ENCODE measurements around the gene KCNIP1.

Gene KCNIP1

GRCh38 chr5:170496662-170497028 is 7.2 kb upstream of the KCNIP1 start:
- no peak for TF ChIP-seq POLR2A (IDR thresholded peaks at IDR 0.05; ENCODE audit: extremely low read depth, insufficient read length)
- no peak for TF ChIP-seq CTCF (IDR thresholded peaks at IDR 0.05; ENCODE audit: low read depth, low read length)
- no peak for TF ChIP-seq MYC (IDR thresholded peaks at IDR 0.05; ENCODE audit: low read depth, low read length)
- TF ChIP-seq, protein P1, sequence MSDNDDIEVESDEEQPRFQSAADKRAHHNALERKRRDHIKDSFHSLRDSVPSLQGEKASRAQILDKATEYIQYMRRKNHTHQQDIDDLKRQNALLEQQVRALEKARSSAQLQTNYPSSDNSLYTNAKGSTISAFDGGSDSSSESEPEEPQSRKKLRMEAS (IDR thresholded peaks at IDR 0.05; ENCODE audit: low read depth, low read length), result no peak
- DNase-seq (ENCODE audit: low read depth), result no peak
- H3K4me3 ChIP-seq (ENCODE audit: low read depth, low read length), result no peak overlapping the region

DNA sequence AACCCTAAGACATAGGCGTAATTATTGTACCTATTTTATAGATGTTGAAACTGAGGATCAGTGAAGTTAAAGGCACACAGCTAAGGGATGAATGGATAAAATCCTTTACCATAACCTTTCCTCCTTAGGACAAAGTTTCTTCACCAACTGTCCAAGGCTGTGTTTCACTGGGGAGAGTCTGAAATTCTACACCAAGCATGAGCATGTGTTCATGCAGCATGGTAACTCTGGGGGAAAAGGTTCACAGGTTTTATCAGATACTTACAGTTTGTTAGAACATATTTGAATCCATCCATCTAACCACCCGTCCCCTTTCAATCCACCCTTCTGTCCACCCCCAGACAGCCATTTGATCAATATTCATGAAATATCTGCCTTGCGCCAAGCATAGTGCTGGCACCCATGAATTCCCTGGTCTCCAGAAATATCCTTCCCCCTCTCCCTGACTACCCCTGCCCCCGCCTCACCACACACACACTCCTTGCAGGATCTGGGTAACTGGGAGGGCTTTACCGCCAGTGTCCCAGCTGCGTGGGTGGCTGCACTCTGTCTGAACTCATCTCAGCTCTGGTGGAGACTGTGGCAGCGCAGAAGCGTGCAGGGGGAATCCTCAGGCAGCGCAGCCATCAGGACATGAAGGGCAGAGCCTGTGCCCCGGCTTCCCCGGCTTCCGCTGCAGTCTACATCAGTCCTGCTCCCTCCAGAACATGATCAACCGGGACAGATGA is 6.3 kb upstream of the KCNIP1 start:
- TF ChIP-seq POLR2A (IDR thresholded peaks at IDR 0.05; ENCODE audit: extremely low read depth, insufficient read length) (no peak), MYC (IDR thresholded peaks at IDR 0.05; ENCODE audit: low read depth, low read length) (no peak), CTCF (IDR thresholded peaks at IDR 0.05; ENCODE audit: low read depth, low read length) (no peak)
- TF ChIP-seq, protein P1 (IDR thresholded peaks at IDR 0.05; ENCODE audit: low read depth, low read length), result no peak
- no peak for DNase-seq (ENCODE audit: low read depth)
- H3K4me3 ChIP-seq (ENCODE audit: low read depth, low read length), result no peak overlapping the region

DNA sequence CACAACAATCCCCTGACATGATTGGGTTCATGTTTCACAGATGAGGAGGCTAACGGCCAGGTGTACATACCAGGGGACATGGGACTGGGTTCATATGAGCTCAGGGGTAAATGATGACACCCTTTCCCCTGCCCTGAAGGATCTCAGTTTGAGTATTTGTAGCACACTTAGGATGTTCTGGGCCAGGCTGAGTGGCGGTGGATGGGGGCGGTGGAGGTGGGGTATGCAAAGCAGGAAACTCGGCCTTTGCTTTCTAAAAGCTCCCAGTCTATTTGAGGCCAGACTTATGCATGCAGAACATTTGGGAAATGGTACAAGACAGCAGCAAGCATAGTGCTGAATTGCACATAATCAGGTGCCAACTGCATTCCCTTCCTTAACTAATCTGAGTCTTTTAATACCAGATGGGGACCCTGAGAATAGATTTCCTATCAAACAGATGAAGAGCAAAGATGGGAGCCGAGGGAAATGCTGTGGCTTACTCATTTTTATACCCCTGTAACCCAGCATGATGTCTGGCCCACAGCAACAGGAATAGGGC is 4.9 kb upstream of the KCNIP1 start:
- TF ChIP-seq, protein P1 (IDR thresholded peaks at IDR 0.05; ENCODE audit: low read depth, low read length), result no peak
- TF ChIP-seq MYC (IDR thresholded peaks at IDR 0.05; ENCODE audit: low read depth, low read length) (no peak), POLR2A (IDR thresholded peaks at IDR 0.05; ENCODE audit: extremely low read depth, insufficient read length) (no peak), CTCF (IDR thresholded peaks at IDR 0.05; ENCODE audit: low read depth, low read length) (no peak)
- DNase-seq (ENCODE audit: low read depth), result no peak
- H3K4me3 ChIP-seq (ENCODE audit: low read depth, low read length), result no peak overlapping the region

DNA sequence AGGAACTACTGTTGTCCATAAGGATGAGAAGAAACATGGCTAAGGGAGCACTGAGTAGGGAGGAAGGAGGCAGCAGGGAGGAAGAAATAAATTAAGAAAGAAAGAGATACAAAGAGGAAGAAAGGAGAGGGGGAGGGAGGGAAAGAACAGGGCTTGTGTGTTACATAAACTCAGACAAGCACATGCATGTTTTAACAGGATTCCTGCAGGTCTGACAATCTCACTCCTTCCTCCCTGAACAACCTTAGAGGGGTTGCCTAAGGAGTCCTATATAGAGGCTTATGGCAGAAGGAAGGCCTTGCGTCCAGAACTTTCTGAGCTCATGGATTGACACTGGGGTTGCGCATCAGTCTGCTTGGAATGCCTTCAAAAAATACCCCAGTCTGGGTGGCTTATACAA is 4.2 kb upstream of the KCNIP1 start:
- TF ChIP-seq MYC (IDR thresholded peaks at IDR 0.05; ENCODE audit: low read depth, low read length), result no peak
- TF ChIP-seq, protein P1 (IDR thresholded peaks at IDR 0.05; ENCODE audit: low read depth, low read length), result no peak
- TF ChIP-seq POLR2A (IDR thresholded peaks at IDR 0.05; ENCODE audit: extremely low read depth, insufficient read length), result no peak
- no peak for TF ChIP-seq CTCF (IDR thresholded peaks at IDR 0.05; ENCODE audit: low read depth, low read length)
- no peak for DNase-seq (ENCODE audit: low read depth)
- H3K4me3 ChIP-seq (ENCODE audit: low read depth, low read length), result no peak overlapping the region

DNA sequence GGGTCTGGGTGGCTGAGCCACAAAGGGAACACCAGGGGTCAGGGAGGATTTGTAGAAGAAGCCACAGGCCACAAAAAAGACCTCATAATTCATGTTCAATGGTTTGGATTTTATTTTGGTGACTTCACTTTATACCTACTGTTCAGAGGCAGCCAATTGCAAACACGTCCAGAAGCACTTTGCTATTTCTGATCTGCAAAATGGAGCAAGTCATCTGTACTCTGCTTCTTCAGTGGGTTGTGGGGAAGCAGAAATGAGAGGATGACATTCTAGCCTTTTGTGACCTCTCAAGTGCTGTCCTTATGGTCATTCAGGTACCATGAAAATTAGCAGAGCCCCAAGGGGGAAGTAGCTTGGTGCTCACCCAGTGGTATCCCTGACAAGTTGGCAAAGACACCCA is 2.5 kb upstream of the KCNIP1 start:
- no peak overlapping the region for H3K4me3 ChIP-seq (ENCODE audit: low read depth, low read length)
- DNase-seq (ENCODE audit: low read depth), result no peak
- TF ChIP-seq, protein P1 (IDR thresholded peaks at IDR 0.05; ENCODE audit: low read depth, low read length), result no peak
- TF ChIP-seq CTCF (IDR thresholded peaks at IDR 0.05; ENCODE audit: low read depth, low read length) (no peak), POLR2A (IDR thresholded peaks at IDR 0.05; ENCODE audit: extremely low read depth, insufficient read length) (no peak), MYC (IDR thresholded peaks at IDR 0.05; ENCODE audit: low read depth, low read length) (no peak)

Measured in NB4 (cell line).